ENCODE results near the gene TANK.

DNA sequence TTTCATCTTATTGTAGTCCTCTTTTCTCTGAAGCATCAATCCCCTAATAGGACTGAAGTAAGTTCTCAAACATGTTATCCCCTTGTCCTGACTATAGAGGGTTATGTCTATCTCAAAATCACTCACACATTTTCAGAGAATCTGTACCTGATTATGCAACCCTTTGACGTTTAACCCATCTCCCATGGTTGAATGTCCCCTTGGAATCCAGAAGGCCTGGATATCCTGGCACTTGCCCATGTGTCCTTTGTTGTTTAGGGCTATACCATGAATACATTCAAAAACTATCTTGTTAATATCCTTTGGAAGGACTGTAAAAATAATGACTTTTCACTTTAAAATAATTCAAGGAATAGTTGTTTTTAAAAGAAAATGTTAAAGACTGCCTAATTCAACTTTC, 81.7 kb downstream of the TANK start:
- no peak for TF ChIP-seq CTCF (IDR thresholded peaks at IDR 0.05; ENCODE audit: borderline replicate concordance, extremely low read depth, low read length, poor library complexity, severe bottlenecking)
- TF ChIP-seq EZH2 (IDR thresholded peaks at IDR 0.05; ENCODE audit: borderline replicate concordance, low read depth, low read length, severe bottlenecking) = no peak
